Measurements from ENCODE around the gene FOSB.

Gene FOSB

GRCh38 chr19:45476304-45476703, 8.5 kb downstream of the FOSB start:
- in situ Hi-C loops (cut with MboI; ENCODE audit: low pct_unique_long_range_greater_than_20kb, low sequenced_read_pairs) = no loop called here
- no peak for DNase-seq

- in situ Hi-C loops (cut with MboI; ENCODE audit: low pct_unique_long_range_greater_than_20kb, low sequenced_read_pairs) = no loop called here
- no peak for DNase-seq
These were observed 9.4 kb downstream of the FOSB start for GRCh38 chr19:45477186-45477585.

DNA sequence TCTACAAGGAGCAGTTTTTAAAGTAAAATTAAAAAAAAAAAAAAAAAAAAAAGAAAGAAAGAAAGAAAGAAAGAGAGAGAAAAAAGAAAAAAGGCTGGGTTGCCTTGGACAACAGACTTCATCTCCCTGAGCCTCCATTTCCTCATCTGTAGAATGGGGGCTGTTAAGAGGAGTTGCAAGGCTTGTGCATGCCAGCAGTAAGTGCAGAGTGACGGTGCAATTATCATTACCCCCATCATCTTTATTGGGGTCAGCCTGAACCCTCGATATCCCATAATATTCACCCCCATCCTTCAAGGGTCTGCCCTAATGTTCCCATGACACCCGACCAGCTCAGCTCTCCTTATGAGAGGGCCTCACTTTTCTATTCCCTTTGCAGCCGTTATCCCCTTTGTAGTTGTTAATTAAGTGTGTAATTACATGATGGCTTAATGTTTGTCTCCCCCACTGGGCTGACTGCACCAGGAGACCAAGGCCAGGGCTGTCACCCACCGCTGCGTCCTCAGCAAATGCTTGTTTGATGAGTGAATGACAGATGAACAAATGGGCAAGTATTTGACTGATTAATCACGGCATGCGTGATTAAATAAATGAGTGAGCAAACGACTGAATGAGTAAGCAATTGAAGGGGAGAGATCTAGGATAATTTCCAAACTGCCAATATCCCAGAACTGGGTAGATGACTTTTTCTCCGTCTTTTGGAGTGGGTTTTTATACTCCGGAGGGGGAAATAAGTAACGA, 10.1 kb downstream of the FOSB start:
- DNase-seq = no peak
- in situ Hi-C loops (cut with MboI; ENCODE audit: low pct_unique_long_range_greater_than_20kb, low sequenced_read_pairs) = no loop called here

DNA sequence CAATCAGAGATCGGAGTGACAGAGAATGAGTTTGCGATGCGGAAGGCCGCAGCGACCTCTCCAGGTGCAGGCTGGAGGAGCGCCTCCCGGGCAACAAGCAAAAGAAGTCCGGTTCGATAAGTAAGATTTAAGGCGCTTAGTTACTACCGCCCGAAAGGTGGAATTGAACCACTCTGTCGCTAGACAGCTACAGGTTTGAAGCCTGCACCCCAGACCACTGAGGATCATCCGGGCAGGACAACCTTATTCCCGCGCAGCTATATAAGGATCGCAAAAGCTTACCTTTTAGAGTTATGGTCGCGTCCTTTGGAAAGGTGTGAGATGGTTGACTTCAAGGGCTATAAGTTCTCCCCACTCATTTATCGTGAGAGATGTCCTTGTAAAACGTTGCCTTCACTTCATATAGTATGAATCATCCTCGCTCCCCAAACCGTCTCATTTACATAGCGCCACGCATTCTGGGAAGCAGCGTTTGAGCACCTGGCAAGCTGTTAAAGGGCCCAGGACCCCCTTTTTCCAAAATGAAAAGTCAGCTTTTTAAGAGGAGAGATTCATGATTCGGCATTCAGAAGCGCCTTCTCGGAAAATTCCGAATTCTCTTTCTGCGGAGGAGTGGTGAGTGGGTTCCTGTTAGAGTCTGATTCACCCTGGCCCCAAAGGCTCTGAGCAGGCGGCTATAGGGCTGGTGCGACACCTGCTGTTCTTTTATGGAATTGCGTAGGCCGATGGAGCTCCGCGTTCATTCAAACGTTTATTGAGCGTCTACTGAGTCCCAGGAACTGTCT, 10.8 kb downstream of the FOSB start:
- peak; percentile 96 for DNase-seq
- in situ Hi-C loops (cut with MboI; ENCODE audit: low pct_unique_long_range_greater_than_20kb, low sequenced_read_pairs) = no loop called here

DNA sequence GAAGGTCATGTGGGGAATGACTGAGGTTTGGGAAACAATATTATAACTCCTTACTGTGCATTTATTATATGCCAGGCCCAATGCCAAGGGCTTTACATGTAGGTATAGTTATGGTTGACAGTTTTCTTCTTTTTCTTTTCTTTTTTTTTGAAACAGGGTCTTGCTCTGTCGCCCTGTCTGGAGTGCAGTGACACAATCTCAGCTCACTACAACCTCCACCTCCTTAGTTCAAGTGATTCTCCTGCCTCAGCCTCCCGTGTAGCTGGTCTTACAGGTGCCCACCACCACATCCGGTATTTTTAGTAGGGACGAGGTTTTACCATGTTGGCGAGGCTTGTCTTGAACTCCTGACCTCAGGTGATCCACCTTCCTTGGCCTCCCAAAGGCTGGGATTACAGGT, 15.2 kb downstream of the FOSB start:
- no peak for DNase-seq
- in situ Hi-C loops (cut with MboI; ENCODE audit: low pct_unique_long_range_greater_than_20kb, low sequenced_read_pairs) = no loop called here

DNA sequence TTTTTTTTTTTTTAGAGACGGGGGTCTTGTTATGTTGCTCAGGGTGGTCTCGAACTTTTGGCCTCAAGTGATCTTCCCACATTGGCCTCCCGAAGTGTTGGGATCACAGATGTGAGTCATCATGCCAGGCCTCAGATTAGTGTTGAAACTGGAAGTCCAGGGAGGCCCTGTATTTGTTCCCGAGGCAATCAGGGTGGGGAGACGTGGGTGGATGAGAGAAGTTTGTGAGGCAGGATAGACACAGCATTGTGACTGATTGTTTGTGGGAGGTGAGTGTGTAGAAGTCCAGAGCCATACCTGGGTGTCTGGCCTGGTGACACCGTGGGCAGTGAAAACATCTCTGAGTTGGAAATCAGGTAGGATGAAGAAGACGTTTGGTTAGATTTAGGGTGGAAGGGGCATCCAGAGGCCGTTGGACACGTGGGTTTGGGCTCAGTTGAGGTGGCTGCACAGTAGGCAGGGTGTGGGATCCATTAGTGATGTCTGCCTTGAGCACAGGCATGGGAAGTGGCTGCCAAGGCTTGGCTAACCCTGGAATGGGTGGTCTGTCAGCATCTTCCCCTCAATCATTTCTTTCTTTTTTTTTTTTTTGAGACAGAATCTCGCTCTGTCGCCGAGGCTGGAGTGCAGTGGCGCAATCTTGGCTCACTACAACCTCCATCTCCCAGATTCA, 16.6 kb downstream of the FOSB start:
- in situ Hi-C loops (cut with MboI; ENCODE audit: low pct_unique_long_range_greater_than_20kb, low sequenced_read_pairs) = no loop called here
- no peak for DNase-seq

DNA sequence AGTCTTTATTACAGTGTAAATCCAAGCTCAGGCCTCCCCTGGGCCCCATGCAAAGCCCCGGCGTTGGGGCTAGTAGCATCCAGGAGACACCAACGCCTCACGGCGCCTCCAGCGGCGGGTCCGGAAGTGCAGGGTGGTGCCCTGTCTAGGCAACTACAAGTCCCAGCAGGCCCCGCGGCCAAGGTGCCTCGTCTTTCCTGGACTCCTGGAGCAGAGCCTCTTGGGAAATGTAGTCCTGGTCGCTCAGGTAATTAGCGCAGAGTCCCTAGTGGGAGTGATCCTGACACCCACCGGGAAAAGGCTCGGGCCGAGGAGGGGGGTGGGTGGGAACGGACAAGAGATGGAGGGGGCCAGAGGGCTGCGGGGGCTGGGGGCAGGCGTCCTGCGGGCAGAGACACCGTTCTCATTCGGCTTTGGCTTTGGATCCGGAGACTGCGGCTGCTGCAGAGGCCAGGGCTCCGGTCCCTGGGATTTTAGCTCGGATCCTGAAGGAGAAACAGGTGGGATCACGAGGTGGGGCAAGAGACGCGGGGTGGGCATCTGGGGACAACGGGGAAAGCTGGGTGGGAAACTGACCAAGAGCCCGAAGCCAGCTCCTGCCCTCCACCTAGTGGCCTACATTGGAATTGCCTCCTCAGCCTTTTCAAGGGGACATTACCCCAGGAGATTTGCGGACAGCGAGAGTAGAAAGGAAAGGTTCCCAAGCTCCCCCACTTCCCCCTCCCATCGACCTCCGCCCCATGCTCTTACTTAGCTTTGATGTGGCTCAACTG, 17.7 kb downstream of the FOSB start:
- peak; percentile 94 for DNase-seq

GRCh38 chr19:45488708-45489107, 20.9 kb downstream of the FOSB start:
- in situ Hi-C loops (cut with MboI; ENCODE audit: low pct_unique_long_range_greater_than_20kb, low sequenced_read_pairs) = no loop called here
- no peak for DNase-seq

More for the DNA sequence above, 17.7 kb downstream of the FOSB start:
- in situ Hi-C loops (cut with MboI; ENCODE audit: low pct_unique_long_range_greater_than_20kb, low sequenced_read_pairs) = no loop called here

- DNase-seq = no peak
- in situ Hi-C loops (cut with MboI; ENCODE audit: low pct_unique_long_range_greater_than_20kb, low sequenced_read_pairs) = no loop called here
These were observed 21.5 kb downstream of the FOSB start for GRCh38 chr19:45489216-45489855.

DNA sequence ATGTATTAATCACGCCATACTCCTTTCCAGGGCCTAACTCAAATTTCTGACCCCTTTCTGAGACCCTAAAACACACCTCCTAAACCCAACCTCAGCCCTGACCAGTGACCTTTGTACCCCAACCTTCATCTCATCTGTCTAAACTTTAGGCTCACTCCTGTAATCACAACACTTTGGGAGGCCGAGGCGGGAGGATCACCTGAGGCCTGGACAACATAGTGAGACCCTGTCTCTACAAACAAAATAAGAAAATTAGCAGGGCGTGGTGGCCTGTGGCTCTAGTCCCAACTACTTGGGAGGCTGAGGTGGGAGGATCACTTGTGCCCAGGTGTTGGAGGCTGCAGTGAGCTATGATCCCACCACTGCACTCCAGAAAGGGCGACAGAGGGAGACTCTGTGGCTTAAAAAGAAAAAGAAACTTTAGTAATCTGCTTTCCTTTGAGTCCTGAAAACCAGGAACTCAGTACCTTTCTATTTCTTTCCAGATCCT, 24.4 kb downstream of the FOSB start:
- in situ Hi-C loops (cut with MboI; ENCODE audit: low pct_unique_long_range_greater_than_20kb, low sequenced_read_pairs) = no loop called here
- no peak for DNase-seq

DNA sequence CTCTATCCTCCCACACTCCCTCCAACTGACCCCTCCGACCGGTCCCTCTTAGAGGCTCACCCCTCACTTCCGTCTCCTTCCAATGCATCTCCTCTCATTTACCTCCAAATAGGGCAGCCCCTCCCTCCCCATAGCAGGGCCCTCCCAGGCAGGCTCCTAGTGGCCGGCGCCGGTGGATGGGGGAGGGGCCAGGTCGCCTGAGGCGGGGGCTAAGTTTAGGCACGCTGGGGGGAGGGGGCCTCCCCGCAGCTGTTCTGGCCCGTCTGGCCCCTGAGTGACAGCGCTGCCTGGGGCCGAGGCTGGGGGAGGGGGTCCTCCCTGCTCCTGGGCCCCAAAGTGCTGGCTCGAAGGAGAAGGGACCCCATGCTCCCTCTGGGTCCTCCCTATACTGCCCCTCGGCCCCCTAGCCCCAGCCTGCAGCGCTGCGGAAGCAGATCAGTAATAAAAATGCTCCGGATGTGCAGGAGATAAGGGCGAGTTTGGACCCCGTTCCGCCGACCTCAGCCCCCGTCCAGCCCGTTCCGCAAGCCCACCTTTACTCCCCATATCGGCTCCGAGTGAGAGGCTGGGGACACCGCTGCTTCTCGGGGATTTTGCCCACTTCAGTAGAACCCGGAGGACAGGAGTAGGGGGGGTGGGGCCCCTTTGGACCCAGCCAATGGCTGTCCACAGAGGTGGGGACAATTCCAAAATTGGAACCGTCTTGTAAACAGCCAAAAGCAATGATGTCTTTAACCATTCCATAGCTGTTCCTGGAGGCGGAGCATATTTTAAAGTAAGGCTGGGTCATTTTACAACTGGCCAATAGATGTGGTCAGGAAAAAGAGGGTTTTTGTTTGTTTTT, 25.1 kb downstream of the FOSB start:
- in situ Hi-C loops (cut with MboI; ENCODE audit: low pct_unique_long_range_greater_than_20kb, low sequenced_read_pairs) = no loop called here
- peak; percentile 76 for DNase-seq

- no peak for DNase-seq
- in situ Hi-C loops (cut with MboI; ENCODE audit: low pct_unique_long_range_greater_than_20kb, low sequenced_read_pairs) = no loop called here
These were observed 26.6 kb downstream of the FOSB start for GRCh38 chr19:45494261-45494916.

- DNase-seq = no peak
- in situ Hi-C loops (cut with MboI; ENCODE audit: low pct_unique_long_range_greater_than_20kb, low sequenced_read_pairs) = no loop called here
These were observed 27.4 kb downstream of the FOSB start for GRCh38 chr19:45495178-45495577.

DNA sequence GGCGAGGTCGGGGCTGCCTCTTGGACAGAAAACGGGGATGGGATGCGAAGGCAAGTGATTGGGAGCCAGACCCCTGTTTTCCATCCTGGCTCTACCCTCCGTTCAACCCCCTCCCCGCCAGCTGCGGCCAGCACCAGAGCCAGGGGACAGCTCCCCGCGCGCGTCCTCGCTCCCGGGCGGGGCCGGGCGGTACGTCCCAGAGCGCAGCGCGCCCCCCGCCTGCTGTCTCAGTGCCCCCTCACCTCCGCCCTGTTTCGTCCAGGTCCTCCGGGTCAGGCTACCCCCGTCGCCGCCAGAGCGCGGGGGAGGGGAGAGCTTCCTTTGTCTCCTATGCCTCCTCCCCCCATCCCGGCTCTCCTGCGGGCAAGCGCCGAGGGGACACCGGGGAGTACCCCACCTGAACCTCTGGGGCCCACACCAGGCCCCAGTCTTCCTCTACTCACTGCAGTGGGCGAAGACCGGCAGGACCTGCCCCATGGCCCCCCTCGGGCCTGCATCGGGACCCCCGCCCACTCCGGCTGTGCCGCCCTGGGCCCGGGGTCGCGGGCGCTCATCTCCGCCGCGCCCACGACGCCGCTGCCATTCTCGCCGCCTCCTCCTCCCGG, 28.7 kb downstream of the FOSB start:
- in situ Hi-C loops (cut with MboI; ENCODE audit: low pct_unique_long_range_greater_than_20kb, low sequenced_read_pairs) = no loop called here
- DNase-seq = peak; percentile 56

- no peak for DNase-seq
- in situ Hi-C loops (cut with MboI; ENCODE audit: low pct_unique_long_range_greater_than_20kb, low sequenced_read_pairs) = no loop called here
These were observed 30.0 kb downstream of the FOSB start for GRCh38 chr19:45497791-45498190.

DNA sequence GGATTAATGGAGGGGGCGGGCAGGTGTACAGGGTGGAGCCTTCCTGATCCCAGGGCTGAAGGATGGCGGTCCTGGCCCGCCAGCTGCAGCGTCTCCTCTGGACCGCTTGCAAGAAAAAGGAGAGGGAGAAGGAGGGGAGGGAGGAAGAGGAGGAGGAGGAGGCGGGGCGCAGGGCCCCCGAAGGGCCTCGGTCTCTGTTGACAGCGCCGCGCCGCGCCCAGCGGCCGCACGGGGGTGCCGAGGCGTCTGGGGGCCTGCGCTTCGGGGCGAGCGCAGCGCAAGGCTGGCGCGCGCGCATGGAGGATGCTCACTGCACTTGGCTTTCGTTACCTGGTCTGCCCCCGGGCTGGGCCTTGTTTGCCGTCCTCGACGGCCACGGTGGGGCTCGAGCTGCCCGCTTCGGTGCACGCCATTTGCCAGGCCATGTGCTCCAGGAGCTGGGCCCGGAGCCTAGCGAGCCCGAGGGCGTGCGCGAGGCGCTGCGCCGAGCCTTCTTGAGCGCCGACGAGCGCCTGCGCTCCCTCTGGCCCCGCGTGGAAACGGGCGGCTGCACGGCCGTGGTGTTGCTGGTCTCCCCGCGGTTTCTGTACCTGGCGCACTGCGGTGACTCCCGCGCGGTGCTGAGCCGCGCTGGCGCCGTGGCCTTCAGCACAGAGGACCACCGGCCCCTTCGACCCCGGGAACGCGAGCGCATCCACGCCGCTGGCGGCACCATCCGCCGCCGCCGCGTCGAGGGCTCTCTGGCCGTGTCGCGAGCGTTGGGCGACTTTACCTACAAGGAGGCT, 30.8 kb downstream of the FOSB start, which contains the start of gene PPM1N:
TSS of gene PPM1N (plus strand) at position 33 of the 785 bp plus-strand sequence. CDS start at position 63, 30 bp downstream.
- in situ Hi-C loops (cut with MboI; ENCODE audit: low pct_unique_long_range_greater_than_20kb, low sequenced_read_pairs) = no loop called here
- no peak for DNase-seq

Data from KBM-7 (cell line).